ENCODE measurements around the gene TLR7.

DNA sequence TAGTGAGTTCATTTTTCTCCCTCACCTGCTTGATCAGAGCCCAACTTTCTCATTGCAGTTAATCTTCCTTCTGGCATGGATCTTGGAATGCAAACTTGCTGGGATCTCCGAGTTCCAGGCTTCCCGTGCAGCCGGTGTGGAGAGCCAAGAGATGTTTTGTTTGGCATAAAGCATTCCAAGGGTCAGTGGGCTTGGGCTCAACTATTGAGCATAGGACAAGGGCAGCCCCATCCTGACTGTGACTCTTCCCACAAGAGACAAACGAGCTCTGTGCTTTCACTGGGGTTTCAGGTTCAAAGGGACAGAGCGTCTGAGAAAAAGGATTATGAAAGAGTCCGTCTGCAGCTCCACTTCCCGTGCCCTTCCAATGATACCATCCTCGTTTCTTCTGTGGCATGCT is 10.5 kb downstream of the TLR7 start:
- TF ChIP-seq, protein P1, sequence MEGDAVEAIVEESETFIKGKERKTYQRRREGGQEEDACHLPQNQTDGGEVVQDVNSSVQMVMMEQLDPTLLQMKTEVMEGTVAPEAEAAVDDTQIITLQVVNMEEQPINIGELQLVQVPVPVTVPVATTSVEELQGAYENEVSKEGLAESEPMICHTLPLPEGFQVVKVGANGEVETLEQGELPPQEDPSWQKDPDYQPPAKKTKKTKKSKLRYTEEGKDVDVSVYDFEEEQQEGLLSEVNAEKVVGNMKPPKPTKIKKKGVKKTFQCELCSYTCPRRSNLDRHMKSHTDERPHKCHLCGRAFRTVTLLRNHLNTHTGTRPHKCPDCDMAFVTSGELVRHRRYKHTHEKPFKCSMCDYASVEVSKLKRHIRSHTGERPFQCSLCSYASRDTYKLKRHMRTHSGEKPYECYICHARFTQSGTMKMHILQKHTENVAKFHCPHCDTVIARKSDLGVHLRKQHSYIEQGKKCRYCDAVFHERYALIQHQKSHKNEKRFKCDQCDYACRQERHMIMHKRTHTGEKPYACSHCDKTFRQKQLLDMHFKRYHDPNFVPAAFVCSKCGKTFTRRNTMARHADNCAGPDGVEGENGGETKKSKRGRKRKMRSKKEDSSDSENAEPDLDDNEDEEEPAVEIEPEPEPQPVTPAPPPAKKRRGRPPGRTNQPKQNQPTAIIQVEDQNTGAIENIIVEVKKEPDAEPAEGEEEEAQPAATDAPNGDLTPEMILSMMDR (IDR thresholded peaks at IDR 0.05; ENCODE audit: low read length): no peak
- no peak for TF ChIP-seq EZH2 (IDR thresholded peaks at IDR 0.05; ENCODE audit: borderline replicate concordance, low read length)

Data from OCI-LY1 (cell line).